Tibial nerve (tissue), 4 donors: ENCODE measurements around the gene DOCK2.

Experiments used
- EP300 ChIP-seq, 2 donors: sonication (generic); formaldehyde crosslinking; IDR thresholded peaks; one replicate each; pipeline ENCODE4 v1.6.1; 2017; ENCODE audit warnings: antibody characterized with exemption in 2 of 2, mild to moderate bottlenecking in 1 of 2
- POLR2A ChIP-seq, 2 donors: fragments of 450-650 bp; IDR thresholded peaks; one replicate each; pipeline ENCODE4 v1.6.1; 2017; ENCODE audit warnings: antibody characterized with exemption in 2 of 2, mild to moderate bottlenecking in 2 of 2, moderate library complexity in 2 of 2
- TF ChIP-seq, protein P1 (sequence below), 5 experiments: fragments of 200-600 bp in 3 of 5; fragments of 450-650 bp in 2 of 5; sonication (generic) in 3 of 5; IDR thresholded peaks; one replicate each; pipeline ENCODE4 v1.5.1; 2016 to 2019; ENCODE audit warnings: antibody characterized with exemption in 5 of 5, mild to moderate bottlenecking in 3 of 5, moderate library complexity in 2 of 5

DNA sequence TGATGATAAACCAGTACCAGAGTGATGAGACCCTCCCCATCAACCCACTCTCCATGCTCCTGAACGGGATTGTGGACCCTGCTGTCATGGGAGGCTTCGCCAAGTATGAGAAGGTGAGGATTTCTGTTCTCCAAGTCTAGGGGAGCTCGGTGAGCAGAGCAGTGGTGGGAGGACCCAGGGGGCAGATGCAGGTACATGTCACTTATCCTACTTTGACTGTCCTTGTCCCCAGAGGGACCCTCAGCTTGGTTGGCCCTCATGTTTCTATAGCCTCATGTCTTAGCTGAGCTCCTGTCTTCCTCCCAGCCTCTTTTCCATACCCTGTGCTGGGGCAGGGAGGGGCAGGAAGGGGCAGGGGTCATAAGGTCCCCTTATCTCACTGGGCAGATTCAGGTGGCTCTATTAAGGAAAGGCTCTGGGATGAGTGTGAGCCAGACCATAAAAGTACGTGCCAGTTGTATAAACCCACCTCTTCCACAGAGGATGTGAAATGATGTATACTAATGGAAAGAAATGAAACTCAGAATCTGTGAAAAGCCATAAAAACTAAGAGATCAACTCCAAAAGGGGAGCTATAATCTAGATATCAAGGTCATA lies 430.6 kb downstream of the DOCK2 start:
- TF ChIP-seq, protein P1, sequence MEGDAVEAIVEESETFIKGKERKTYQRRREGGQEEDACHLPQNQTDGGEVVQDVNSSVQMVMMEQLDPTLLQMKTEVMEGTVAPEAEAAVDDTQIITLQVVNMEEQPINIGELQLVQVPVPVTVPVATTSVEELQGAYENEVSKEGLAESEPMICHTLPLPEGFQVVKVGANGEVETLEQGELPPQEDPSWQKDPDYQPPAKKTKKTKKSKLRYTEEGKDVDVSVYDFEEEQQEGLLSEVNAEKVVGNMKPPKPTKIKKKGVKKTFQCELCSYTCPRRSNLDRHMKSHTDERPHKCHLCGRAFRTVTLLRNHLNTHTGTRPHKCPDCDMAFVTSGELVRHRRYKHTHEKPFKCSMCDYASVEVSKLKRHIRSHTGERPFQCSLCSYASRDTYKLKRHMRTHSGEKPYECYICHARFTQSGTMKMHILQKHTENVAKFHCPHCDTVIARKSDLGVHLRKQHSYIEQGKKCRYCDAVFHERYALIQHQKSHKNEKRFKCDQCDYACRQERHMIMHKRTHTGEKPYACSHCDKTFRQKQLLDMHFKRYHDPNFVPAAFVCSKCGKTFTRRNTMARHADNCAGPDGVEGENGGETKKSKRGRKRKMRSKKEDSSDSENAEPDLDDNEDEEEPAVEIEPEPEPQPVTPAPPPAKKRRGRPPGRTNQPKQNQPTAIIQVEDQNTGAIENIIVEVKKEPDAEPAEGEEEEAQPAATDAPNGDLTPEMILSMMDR (IDR thresholded peaks at IDR 0.05): no peak
- TF ChIP-seq EP300 (IDR thresholded peaks at IDR 0.05) (no peak), POLR2A (IDR thresholded peaks at IDR 0.05) (no peak)
